NCI-H2107 treated with DMSO at 0.1 percent for 48 hours (cell line): Measurements from ENCODE around the gene SLC6A13.
"Not testable (repeated sequence)": the region's sequence is repeated elsewhere in the genome, so short reads cannot be mapped to it uniquely, and the experiment has no call there.

ENCODE experiments used
- DNase-seq: peaks from one replicate; lab custom pipeline; 2025; ENCODE audit not compliant: unreplicated experiment; lab: John Stamatoyannopoulos, UW

Gene SLC6A13

GRCh38 chr12:262817-263216 is at the start of gene SLC6A13:
Gene SLC6A13 (minus strand): TSS chr12:262836. CDS start chr12:260052, 2,784 bp downstream.
- DNase-seq, result no peak

DNA sequence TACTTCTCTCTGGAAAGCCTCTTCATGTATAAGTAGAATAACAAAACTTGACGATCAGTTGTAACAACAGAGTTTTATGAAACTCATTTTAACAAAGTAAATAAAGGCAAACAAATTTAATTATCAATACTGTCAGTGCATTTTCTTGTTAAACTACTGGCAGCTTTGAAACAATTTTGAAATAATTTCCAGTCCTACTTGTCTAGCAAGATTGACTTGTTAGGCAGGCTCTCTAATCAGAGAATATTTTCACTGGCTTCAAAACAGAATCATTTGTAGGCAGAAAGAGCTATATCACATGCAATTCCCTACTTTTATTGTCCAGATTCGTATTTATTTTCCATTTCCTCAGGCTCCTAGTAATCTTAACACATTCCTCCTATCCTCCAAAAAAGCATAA is 45.9 kb upstream of the SLC6A13 start:
- no peak for DNase-seq

DNA sequence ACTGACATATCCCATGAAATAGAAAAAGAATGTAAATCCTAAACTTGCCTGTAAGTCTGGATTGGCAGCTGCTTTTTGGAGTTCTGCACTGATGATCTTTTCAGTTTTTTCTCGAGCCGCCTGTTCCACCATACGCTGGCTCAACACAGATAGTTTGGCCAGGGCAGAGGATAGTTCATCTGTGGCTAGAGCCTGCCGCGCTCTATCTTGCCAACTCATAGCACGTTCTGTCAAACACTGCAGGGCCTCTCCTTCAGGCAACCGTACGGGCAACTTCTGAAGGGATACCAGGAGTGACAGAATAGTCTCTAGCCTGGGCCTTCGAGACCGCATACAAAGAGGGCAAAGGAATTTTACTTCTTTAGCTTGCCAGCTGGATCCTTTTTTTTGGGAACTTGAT is 44.8 kb upstream of the SLC6A13 start:
- no peak for DNase-seq

DNA sequence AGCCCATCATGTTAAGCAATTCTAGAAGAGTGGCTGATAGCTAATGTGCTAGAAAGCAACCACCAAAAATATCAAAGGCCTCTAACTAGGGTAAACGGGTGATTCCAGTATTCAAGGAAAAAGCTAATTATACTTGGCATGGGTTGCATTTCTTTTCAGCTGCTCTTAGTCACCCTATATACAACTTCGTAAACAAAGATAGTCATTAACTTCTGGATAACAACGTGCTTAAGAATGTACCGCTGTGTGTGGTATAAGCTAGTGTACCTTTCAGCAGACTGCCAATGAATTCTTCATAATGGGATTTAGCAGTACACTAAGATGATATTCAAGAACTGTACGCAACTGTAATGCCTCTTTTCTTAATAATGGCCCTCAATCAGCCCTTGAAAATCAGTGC is 42.2 kb upstream of the SLC6A13 start:
- peak; percentile 19 for DNase-seq

DNA sequence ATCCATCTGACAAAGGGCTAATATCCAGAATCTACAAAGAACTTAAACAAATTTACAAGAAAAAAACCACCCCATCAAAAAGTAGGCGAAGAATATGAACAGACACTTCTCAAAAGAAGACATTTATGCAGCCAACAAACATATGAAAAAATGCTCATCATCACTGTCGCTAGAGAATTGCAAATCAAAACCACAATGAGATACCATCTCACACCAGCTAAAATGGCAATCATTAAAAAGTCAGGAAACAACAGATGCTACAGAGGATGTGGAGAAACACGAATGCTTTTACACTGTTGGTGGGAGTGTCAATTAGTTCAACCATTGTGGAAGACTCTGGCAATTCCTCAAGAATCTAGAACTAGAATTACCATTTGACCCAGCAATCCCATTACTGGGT is 40.1 kb upstream of the SLC6A13 start:
- not testable (repeated sequence) for DNase-seq

- not testable (repeated sequence) for DNase-seq
Measured at GRCh38 chr12:300166-300565, 37.5 kb upstream of the SLC6A13 start.

DNA sequence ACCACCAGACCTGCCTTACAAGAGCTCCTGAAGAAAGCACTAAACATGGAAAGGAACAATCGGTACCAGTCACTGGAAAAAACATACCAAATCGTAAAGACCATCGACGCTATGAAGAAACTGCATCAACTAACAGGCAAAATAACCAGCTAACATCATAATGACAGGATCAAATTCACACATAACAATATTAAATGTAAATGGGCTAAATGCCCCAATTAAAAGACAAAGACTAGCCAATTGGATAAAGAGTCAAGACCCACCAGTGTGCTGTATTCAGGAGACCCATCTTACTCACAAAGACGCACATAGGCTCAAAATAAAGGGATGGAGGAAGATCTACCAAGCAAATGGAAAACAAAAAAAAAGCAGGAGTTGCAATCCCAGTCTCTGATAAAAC is 36.9 kb upstream of the SLC6A13 start:
- not testable (repeated sequence) for DNase-seq

DNA sequence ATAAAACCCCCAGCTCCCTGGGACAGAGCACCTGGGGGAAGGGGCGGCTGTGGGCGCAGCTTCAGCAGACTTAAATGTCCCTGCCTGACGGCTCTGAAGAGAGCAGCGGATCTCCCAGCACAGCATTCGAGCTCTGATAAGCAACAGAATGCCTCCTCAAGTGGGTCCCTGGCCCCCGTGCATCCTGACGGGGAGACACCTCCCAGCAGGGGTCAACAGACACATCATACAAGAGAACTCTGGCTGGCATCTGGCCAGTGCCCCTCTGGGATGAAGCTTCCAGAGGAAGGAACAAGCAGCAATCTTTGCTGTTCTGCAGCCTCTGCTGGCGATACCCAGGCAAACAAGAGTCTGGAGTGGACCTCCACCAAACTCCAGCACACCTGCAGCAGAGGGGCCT is 35.4 kb upstream of the SLC6A13 start:
- DNase-seq, result not testable (repeated sequence)

- no peak for DNase-seq
Measured at GRCh38 chr12:295132-295531, 32.5 kb upstream of the SLC6A13 start.

GRCh38 chr12:293199-293598 is 30.6 kb upstream of the SLC6A13 start:
- no peak for DNase-seq

DNA sequence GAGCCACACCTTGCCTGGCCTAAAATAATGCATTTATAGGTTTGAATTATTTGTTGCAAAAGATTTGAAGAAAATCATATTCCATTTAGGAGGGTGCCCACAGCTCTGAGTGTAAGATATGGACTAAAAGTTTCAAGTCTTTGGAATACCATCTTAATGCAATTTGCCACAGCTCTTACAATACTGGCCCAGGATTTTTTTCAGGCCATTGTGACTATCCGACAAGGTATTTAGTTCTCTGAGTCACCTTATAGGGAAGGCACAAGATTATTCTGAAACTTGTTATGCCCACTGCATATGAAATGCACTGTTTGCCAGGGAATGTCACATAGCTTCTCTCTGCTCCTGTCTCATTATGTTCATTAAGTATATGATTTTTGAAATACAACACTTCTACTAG is 29.6 kb upstream of the SLC6A13 start:
- no peak for DNase-seq

DNA sequence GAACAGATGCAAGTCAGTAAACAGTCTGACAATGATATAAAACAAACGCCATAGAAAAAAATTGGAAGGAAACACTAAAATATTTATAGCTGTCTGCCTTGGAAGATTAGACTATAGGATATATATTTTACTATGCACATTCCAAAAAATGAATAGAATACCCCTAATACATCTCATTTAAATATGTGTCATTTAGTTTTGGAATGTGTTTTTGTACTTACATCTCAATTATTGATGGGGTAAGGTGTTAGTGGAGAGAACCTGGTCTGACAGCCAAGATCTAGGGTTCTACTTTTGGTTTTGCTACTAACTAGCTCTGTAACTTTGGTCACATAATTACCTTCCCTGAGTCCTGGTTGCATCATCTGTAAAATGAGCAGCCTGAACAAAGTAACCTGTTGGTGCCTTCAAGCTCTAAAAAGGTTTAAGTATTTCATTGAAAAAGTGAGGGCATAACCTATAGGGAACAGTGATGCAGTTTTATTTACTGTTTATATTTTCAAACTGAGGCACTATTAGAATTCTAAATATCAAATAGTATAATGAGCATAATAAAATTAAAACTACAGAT is 28.6 kb upstream of the SLC6A13 start:
- no peak for DNase-seq

DNA sequence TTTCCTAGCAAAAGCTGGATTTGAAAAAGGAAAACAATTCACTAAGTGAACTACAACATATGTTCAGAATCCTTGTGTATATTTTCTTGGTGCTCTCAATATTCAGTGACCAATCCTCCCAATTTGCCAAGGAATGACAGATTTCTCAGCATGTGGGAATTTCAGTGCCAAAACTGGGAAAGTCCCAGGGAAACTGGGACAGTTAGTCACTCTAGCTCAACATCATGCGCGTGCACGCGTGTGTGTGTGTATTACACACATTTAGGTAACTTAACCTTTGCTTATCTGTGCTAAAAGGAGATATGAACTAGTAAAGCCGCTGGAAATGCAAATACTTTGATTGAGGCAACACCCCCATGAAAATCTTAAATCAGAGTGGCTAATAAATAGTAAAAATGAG is 26.1 kb upstream of the SLC6A13 start:
- DNase-seq, result no peak

GRCh38 chr12:286531-287300 is 24.1 kb upstream of the SLC6A13 start:
- no peak for DNase-seq

DNA sequence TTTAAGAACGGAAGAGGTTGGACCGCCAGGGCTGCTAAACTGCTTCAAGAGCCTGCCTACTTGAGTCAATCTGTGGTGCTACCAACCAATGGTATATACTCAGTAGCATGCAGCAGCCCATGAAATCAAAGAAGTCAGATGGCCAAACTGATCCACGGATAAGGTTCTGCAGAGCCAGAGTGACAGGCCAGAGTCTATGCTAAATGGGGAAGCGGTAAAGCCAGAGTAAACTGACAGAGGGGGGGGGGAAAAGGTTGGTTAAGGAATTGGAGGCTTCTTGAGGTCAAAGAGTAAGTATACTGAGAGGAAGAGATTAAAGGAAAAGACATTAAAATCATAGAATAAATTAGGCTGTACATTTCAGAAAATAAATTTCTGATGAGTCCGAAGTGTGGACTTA is 15.4 kb upstream of the SLC6A13 start:
- DNase-seq, result no peak

DNA sequence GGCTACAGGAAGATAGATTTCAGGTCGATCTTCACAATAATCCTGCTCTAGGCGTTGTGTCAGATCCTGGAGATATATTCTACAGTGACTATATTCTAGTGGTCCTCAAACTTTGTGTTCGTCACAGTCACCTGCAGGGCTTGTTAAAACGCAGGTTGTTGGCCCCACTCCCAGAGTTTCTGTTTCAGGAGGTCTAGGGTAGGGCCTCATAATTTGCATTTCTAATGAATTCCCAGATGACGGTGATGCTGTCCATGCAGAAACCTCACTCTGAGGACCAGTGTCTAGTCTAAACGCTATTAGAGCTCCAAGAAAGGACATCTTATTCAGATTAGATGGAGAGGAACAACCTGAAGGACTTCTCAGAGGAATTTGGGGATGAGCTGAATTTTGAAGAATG is 13.2 kb upstream of the SLC6A13 start:
- no peak for DNase-seq

- DNase-seq, result no peak
Measured at GRCh38 chr12:273382-273781, 10.7 kb upstream of the SLC6A13 start.

DNA sequence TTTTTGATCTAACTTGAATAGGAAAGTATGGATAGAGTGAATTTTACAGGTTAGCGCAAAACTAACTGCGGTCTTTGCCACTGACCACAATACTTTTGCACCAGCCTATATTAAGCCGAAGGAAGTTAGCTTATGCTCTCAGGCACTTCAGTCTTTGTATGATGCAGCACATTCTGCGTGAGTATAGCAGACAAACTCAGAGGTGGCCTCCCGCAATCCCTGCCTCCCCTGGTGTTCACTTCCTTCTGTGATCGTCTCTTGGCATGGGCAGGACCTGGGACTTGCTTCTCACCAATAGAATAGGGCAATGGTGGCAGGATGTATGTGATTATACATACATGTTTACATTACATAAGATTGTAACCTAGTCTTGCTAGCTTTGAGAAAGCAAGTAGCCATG is 10.3 kb upstream of the SLC6A13 start:
- no peak for DNase-seq

DNA sequence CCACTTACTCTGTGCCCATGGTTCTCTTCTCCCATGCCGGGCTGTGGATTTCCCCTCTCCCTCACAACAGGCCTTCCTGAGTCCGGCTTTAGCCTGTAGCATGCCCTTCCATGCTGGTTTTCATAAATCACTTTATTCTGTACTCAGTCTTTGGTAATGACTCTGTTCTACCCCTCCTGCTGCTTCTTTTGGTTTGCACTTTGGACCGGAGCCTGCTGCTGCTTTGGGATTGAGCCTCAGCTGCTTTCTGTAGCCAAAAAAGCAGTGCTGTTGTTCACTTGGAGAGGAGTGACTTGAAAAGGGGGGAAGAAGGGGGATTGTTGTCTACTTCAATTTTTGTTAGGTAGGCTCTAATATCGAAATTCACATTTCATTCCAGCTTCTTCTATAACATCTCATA is 8.5 kb upstream of the SLC6A13 start:
- DNase-seq, result no peak

- no peak for DNase-seq
Measured at GRCh38 chr12:269191-269590, 6.6 kb upstream of the SLC6A13 start.

DNA sequence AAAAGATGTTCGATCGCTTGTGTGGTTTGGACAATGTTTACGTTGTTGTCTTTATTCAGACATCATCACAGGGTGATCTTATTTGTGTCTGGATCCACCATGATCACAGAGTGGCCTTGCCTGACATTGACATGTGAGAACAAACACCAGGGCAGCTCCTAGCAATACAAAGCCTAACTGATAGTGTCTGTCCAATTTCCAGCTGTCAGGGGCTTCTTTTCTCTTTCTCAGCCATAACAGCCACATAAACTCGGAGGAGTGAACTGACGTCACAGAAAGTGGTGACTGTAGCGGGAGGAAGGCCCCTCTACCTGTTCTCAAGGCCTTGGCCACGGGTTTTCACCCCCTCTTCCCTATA is 5.8 kb upstream of the SLC6A13 start:
- no peak for DNase-seq

- DNase-seq, result no peak
Measured at GRCh38 chr12:267581-268482, 5.2 kb upstream of the SLC6A13 start.
